ENCODE measurements around the gene KLHDC8A. TPM values are rescaled to one million over a fixed set of nuclear protein-coding genes. Genes with fewer than 3 reads are reported as not detected.
A peak's percentile ranks its signal among the peaks of the same experiment; 100 is the strongest.

KLHDC8A gene
- total and polyA plus RNA-seq, 2 of the 13 experiments (the other 11 are each of a cell fraction or from before 2014, with no cell fraction given) = not detected

DNA sequence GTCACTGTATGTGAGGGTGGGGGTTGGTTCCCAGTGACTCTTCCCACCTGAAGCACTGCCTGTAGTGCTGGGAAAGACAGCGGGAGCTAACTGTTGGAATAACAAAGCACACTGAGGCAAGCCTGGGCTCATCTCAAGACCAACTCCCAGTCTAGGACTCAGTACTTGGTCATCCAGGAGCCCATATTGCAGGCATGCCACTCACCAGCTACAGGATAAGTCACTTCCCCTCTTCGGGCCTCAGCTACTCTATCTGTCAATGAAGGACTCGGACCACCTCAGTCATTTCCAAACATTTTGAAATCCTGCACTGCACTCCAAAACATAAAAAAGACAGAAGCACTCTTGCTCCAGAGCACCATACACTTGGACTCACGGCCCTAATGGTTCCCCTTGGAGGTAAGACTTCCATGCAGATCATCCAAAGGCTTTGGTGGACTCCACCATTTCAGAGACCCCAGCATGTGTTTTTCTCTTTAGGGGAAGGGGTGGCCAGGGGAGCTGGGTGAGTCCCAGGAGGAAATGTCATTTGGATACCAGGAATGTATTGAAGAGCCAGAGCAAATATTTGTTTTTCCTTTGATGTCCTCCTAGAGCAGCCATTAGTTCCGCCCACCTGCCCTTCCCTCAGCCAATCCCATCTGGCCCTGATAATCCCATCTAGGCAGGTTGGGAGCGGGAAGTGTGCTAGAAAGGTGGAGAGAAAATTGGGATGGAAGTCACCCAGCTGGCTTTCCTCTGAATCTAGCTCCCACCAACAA lies 38.3 kb downstream of the KLHDC8A start (continued):
- TF ChIP-seq, protein P1, sequence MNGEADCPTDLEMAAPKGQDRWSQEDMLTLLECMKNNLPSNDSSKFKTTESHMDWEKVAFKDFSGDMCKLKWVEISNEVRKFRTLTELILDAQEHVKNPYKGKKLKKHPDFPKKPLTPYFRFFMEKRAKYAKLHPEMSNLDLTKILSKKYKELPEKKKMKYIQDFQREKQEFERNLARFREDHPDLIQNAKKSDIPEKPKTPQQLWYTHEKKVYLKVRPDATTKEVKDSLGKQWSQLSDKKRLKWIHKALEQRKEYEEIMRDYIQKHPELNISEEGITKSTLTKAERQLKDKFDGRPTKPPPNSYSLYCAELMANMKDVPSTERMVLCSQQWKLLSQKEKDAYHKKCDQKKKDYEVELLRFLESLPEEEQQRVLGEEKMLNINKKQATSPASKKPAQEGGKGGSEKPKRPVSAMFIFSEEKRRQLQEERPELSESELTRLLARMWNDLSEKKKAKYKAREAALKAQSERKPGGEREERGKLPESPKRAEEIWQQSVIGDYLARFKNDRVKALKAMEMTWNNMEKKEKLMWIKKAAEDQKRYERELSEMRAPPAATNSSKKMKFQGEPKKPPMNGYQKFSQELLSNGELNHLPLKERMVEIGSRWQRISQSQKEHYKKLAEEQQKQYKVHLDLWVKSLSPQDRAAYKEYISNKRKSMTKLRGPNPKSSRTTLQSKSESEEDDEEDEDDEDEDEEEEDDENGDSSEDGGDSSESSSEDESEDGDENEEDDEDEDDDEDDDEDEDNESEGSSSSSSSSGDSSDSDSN (CRISPR knock-in tag; IDR thresholded peaks at IDR 0.05) = no peak
- TF ChIP-seq ATF7 (IDR thresholded peaks at IDR 0.05) (no peak), ATF7 (CRISPR knock-in tag; IDR thresholded peaks at IDR 0.05) (no peak), TRIM22 (IDR thresholded peaks at IDR 0.05) (no peak), ZNF512 (CRISPR knock-in tag; IDR thresholded peaks at IDR 0.05) (no peak), ZNF616 (CRISPR knock-in tag; IDR thresholded peaks at IDR 0.05; ENCODE audit: low read depth) (no peak), ZNF17 (CRISPR knock-in tag; IDR thresholded peaks at IDR 0.05) (no peak), MZF1 (CRISPR knock-in tag; IDR thresholded peaks at IDR 0.05; ENCODE audit: borderline replicate concordance) (no peak), ZNF816 (CRISPR knock-in tag; IDR thresholded peaks at IDR 0.05; ENCODE audit: borderline replicate concordance) (no peak), NFKBIZ (CRISPR knock-in tag; IDR thresholded peaks at IDR 0.05) (no peak; the same call in 1 of the 2 replicates), CTCF (CRISPR knock-in tag; IDR thresholded peaks at IDR 0.05) (no peak), ZNF891 (CRISPR knock-in tag; IDR thresholded peaks at IDR 0.05) (no peak), FOXC1 (CRISPR knock-in tag; IDR thresholded peaks at IDR 0.05; ENCODE audit: borderline replicate concordance) (no peak), POLR2AphosphoS5 (IDR thresholded peaks at IDR 0.05; ENCODE audit: low read depth, low read length) (no peak), RBM39 (IDR thresholded peaks at IDR 0.05; ENCODE audit: low read depth, low read length, poor library complexity, severe bottlenecking) (no peak), SIN3A (IDR thresholded peaks at IDR 0.05; ENCODE audit: borderline replicate concordance, low read depth, low read length) (no peak), SRSF1 (optimal IDR thresholded peaks at IDR 0.05; ENCODE audit: low read depth, low read length) (no peak), ZNF543 (CRISPR knock-in tag; IDR thresholded peaks at IDR 0.05) (no peak), HNF1B (CRISPR knock-in tag; IDR thresholded peaks at IDR 0.05) (peak; percentile 48; the same call in 1 of the 2 replicates)
- TF ChIP-seq, protein P2, sequence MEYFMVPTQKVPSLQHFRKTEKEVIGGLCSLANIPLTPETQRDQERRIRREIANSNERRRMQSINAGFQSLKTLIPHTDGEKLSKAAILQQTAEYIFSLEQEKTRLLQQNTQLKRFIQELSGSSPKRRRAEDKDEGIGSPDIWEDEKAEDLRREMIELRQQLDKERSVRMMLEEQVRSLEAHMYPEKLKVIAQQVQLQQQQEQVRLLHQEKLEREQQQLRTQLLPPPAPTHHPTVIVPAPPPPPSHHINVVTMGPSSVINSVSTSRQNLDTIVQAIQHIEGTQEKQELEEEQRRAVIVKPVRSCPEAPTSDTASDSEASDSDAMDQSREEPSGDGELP (IDR thresholded peaks at IDR 0.05; ENCODE audit: borderline replicate concordance, low read depth) = peak; percentile 26; the same call in 1 of the 2 replicates

Measured in HepG2 (cell line).